Panc1 (cell line): ENCODE measurements around the gene NR0B2.

Experiments
- POLR2AphosphoS5 ChIP-seq: IDR thresholded peaks from 2 replicates; pipeline ENCODE4 v1.6.1; 2012; ENCODE audit warnings: mild to moderate bottlenecking, low read depth, low read length, moderate library complexity
- TCF7L2 ChIP-seq: IDR thresholded peaks from 2 replicates; pipeline ENCODE4 v1.6.1; 2011; ENCODE audit warnings: mild to moderate bottlenecking, low read depth, low read length, inconsistent platforms
- TF ChIP-seq, protein P1 (sequence below), 2 experiments: IDR thresholded peaks; 2 replicates each; pipeline ENCODE4 v1.6.1; 2011 to 2012; ENCODE audit warnings: low read depth in 2 of 2, control low read depth in 1 of 2, low read length in 1 of 2, mild to moderate bottlenecking in 1 of 2, moderate library complexity in 1 of 2; ENCODE audit not compliant: insufficient read depth in 1 of 2
- TF ChIP-seq, protein P2 (sequence below): fragments of 450-650 bp; IDR thresholded peaks from 2 replicates; pipeline ENCODE4 v1.5.1; 2017; ENCODE audit warnings: mild to moderate bottlenecking

DNA sequence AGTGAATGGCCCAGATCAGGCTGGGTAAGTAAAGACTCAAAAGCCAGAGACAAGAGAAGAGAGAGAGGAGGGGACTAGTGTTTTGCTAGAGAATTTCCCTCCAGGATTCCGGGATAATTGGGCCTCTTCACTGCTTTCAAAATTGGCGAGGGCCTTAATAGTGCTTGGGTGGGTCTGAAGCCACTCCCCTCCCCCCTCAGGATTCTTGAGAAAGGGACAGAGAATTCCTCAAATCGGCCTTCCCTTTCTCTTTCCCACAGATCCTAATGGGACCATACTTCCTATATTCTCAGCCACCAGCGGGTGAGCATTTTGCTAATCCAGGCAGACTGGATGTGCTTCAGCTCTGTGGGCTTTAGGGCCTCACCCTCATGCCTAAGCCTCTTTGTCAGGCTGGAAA is 38.9 kb downstream of the NR0B2 start:
- TF ChIP-seq, protein P1, sequence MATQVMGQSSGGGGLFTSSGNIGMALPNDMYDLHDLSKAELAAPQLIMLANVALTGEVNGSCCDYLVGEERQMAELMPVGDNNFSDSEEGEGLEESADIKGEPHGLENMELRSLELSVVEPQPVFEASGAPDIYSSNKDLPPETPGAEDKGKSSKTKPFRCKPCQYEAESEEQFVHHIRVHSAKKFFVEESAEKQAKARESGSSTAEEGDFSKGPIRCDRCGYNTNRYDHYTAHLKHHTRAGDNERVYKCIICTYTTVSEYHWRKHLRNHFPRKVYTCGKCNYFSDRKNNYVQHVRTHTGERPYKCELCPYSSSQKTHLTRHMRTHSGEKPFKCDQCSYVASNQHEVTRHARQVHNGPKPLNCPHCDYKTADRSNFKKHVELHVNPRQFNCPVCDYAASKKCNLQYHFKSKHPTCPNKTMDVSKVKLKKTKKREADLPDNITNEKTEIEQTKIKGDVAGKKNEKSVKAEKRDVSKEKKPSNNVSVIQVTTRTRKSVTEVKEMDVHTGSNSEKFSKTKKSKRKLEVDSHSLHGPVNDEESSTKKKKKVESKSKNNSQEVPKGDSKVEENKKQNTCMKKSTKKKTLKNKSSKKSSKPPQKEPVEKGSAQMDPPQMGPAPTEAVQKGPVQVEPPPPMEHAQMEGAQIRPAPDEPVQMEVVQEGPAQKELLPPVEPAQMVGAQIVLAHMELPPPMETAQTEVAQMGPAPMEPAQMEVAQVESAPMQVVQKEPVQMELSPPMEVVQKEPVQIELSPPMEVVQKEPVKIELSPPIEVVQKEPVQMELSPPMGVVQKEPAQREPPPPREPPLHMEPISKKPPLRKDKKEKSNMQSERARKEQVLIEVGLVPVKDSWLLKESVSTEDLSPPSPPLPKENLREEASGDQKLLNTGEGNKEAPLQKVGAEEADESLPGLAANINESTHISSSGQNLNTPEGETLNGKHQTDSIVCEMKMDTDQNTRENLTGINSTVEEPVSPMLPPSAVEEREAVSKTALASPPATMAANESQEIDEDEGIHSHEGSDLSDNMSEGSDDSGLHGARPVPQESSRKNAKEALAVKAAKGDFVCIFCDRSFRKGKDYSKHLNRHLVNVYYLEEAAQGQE (IDR thresholded peaks at IDR 0.05; ENCODE audit: insufficient read depth in 1 of 2, low read depth in 2 of 2, low read length in 1 of 2): no peak
- TF ChIP-seq, protein P2, sequence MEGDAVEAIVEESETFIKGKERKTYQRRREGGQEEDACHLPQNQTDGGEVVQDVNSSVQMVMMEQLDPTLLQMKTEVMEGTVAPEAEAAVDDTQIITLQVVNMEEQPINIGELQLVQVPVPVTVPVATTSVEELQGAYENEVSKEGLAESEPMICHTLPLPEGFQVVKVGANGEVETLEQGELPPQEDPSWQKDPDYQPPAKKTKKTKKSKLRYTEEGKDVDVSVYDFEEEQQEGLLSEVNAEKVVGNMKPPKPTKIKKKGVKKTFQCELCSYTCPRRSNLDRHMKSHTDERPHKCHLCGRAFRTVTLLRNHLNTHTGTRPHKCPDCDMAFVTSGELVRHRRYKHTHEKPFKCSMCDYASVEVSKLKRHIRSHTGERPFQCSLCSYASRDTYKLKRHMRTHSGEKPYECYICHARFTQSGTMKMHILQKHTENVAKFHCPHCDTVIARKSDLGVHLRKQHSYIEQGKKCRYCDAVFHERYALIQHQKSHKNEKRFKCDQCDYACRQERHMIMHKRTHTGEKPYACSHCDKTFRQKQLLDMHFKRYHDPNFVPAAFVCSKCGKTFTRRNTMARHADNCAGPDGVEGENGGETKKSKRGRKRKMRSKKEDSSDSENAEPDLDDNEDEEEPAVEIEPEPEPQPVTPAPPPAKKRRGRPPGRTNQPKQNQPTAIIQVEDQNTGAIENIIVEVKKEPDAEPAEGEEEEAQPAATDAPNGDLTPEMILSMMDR: no peak
- TF ChIP-seq POLR2AphosphoS5 (no peak), TCF7L2 (no peak)
